Right atrium auricular region (tissue), 2 donors: ENCODE data around the gene EVA1A. TPM values are rescaled to one million over a fixed set of nuclear protein-coding genes. Genes with fewer than 3 reads are reported as not detected.

Source experiments
- DNase-seq: peaks from one replicate; pipeline ENCODE4 v3.0.0-alpha.2; 2019; ENCODE audit warnings: low spot score
- H3K27ac ChIP-seq, 2 donors: fragments of 200-600 bp; sonication (generic); 1 replicate in 1 of 2; 2 replicates in 1 of 2; pipeline ENCODE4 v1.5.1; 2016 to 2019
- H3K27me3 ChIP-seq, 2 donors: fragments of 200-600 bp; sonication (generic); one replicate each; pipeline versions ENCODE4 v1.5.1 to v1.6.0; 2017 to 2019
- H3K36me3 ChIP-seq: fragments of 200-600 bp; sonication (generic); one replicate; pipeline ENCODE4 v1.5.1; 2016
- H3K4me1 ChIP-seq, 2 donors: fragments of 200-600 bp; sonication (generic); one replicate each; pipeline versions ENCODE4 v1.5.1 to v1.6.0; 2017 to 2019
- H3K4me3 ChIP-seq, 2 donors: fragments of 200-600 bp; sonication (generic); 1 replicate in 1 of 2; 2 replicates in 1 of 2; pipeline ENCODE4 v1.5.1; 2017 to 2019; ENCODE audit warnings: mild to moderate bottlenecking in 1 of 2, moderate library complexity in 1 of 2
- H3K9me3 ChIP-seq, 2 donors: fragments of 200-600 bp; sonication (generic); one replicate each; pipeline ENCODE4 v1.5.1; 2019
- total RNA-seq, 2 donors: library from RNA; depleted of rRNA; stranded (reverse); fragments of >200 nt; gene quantifications; one replicate each; pipeline ENCODE4 v1.1.0, GENCODE V29; 2016
- TF ChIP-seq, protein P1 (sequence below), 2 donors: fragments of 200-600 bp; sonication (generic); IDR thresholded peaks; one replicate each; pipeline ENCODE4 v1.5.1; 2019; ENCODE audit warnings: antibody characterized with exemption in 2 of 2

The EVA1A gene
- total RNA-seq, 2 donors from 2014 or later, result 0.47 to 1.2 TPM

DNA sequence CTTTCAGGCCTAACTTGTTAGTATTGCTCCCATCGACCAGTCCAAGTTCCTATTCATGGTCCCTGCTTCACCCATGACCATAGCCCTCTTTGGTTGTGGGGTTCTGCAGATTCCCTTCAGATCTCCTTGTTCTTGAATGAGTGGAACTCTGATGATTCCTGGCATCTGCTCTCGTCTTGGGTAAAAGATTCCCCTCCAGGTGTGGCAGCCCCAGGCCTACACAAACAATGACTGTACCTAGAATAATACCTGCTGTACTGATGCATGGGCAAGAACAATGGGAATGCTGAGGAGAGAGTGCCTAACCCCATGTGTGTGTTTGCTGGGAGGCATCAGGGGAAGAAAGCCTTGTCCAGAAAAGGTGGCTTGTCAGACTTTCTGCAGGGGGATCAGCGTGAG, 46.7 kb upstream of the EVA1A start:
- no peaks in the 10 kb centered on the region for H3K36me3 ChIP-seq
- TF ChIP-seq, protein P1, sequence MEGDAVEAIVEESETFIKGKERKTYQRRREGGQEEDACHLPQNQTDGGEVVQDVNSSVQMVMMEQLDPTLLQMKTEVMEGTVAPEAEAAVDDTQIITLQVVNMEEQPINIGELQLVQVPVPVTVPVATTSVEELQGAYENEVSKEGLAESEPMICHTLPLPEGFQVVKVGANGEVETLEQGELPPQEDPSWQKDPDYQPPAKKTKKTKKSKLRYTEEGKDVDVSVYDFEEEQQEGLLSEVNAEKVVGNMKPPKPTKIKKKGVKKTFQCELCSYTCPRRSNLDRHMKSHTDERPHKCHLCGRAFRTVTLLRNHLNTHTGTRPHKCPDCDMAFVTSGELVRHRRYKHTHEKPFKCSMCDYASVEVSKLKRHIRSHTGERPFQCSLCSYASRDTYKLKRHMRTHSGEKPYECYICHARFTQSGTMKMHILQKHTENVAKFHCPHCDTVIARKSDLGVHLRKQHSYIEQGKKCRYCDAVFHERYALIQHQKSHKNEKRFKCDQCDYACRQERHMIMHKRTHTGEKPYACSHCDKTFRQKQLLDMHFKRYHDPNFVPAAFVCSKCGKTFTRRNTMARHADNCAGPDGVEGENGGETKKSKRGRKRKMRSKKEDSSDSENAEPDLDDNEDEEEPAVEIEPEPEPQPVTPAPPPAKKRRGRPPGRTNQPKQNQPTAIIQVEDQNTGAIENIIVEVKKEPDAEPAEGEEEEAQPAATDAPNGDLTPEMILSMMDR (IDR thresholded peaks at IDR 0.05), result no peak
- no peaks in the 10 kb centered on the region for H3K27me3 ChIP-seq
- no peak overlapping the region for H3K4me3 ChIP-seq
- no peaks in the 10 kb centered on the region for H3K9me3 ChIP-seq
- DNase-seq, result no peak
- H3K27ac ChIP-seq, result no peak overlapping the region
- peaks cover 0 to 4% of the 10 kb centered on the region in 2 donors for H3K4me1 ChIP-seq

DNA sequence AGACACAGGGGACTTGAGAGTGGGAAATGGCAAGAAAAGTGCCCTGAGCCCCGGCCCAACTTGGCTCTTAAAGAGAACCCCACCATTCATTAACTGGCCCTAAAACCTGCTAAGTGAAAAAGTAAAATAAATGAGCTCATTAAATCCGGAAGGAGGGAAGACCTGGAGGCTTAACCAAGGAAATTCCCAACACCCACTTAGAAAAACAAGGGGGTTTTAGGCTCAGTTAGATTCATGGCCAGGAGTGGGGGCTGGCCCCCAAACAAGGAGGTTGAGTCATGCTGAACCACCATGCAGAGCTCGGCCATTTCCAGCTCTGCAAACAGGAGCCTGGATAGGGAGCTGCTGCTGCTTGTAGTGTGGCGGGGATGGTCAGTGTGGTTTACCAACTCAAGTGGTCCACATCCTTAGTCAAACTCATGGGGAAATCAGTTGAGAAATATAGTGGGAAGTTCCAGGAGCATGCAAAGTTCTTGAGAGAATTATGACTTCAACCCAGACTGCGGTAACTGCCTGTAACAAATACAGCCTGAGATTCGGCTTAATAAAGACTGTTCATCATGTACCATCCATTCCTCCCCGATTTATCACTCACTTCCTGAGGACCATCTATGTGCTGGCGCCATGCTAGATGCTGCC, 46.1 kb upstream of the EVA1A start:
- Histone ChIP-seq H3K27ac (no peak overlapping the region), H3K4me3 (no peak overlapping the region), H3K36me3 (no peaks in the 10 kb centered on the region), H3K9me3 (no peaks in the 10 kb centered on the region), H3K4me1 (peaks cover 0 to 4% of the 10 kb centered on the region in 2 donors), H3K27me3 (no peaks in the 10 kb centered on the region)
- DNase-seq, result no peak
- TF ChIP-seq, protein P1 (IDR thresholded peaks at IDR 0.05), result no peak

DNA sequence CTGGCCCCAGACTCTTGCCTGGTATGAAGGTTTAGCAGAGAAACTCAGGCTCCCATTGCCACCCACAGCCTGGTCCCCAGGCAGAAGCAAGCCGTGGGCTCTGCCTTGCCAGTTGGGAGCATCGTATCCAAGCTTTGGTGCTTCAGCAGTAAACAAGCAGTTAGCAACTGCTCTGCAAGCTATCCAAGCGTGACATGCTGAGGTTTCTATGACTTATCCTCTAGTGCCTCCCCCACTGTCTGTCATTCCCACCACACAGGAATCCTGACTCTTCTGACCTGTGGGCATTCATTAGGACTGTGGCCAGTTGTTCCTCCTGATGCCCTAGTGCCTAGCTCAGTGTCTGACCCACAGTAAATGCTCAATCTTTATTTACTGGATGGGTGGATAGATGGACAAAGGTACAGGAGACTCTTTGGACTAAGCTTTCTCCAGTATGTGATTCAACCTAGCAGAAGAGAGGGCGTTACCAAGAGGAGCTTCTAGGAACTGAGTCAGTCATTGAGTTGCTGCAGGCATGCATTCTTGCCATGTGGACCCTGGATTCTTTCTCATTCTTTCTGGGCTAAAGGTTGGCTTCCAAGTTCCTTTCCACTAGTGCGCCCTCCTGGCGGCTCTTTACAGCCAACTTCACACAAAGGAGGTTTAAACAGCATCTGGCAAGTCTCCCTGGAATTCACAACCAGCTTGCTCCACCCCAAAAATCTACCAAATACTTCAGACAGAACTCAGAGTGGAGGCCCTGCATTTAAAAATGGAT, 45.2 kb upstream of the EVA1A start:
- Histone ChIP-seq H3K27ac (no peak overlapping the region), H3K4me3 (no peak overlapping the region), H3K9me3 (no peaks in the 10 kb centered on the region), H3K27me3 (no peaks in the 10 kb centered on the region), H3K36me3 (no peaks in the 10 kb centered on the region), H3K4me1 (peaks cover 0 to 4% of the 10 kb centered on the region in 2 donors)
- DNase-seq, result no peak
- TF ChIP-seq, protein P1 (IDR thresholded peaks at IDR 0.05), result no peak

DNA sequence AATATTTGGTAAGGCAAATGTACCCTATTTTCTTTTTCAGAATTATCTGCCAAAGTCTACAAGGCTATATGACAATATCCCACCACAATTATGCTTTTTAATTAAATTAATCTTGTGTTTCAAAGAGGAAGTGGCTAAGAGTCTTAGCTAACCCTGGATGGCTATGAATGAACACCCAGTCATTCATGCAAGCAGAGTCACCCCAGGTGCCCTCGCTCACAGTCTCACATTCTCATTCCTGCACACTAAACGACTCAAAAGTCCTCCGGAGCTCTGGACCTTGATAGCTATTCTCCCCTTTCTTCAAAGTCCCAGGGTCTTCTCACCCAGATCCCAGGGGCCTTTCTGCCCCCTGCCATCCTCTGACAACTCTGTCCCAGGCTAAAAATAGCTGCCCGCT, 43.7 kb upstream of the EVA1A start:
- Histone ChIP-seq H3K4me1 (peaks cover 0 to 4% of the 10 kb centered on the region in 2 donors), H3K9me3 (no peaks in the 10 kb centered on the region), H3K4me3 (no peak overlapping the region), H3K36me3 (no peaks in the 10 kb centered on the region), H3K27me3 (no peaks in the 10 kb centered on the region), H3K27ac (no peak overlapping the region)
- TF ChIP-seq, protein P1 (IDR thresholded peaks at IDR 0.05), result no peak
- DNase-seq, result no peak

DNA sequence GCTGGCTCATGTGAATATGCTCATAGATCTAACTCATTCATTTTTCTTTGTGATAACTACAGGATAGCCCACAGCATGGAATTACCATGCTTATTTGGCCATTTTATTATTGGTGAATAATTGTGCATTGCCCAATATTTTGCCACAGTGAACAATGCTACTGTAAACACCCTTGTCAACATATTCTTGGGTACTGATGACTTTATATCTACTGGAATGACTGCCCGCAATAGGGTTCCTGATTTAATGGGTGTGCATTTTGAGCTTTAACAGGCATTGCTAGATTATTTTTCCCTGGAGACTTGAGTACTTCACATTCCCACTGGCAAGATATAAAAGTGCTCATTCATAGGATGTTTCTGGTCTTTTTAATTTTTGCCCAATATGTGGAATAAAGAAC, 42.7 kb upstream of the EVA1A start:
- DNase-seq, result no peak
- TF ChIP-seq, protein P1 (IDR thresholded peaks at IDR 0.05), result no peak
- H3K27me3 ChIP-seq, result no peaks in the 10 kb centered on the region
- H3K9me3 ChIP-seq, result no peaks in the 10 kb centered on the region
- no peak overlapping the region for H3K27ac ChIP-seq
- no peaks in the 10 kb centered on the region for H3K36me3 ChIP-seq
- H3K4me3 ChIP-seq, result no peak overlapping the region
- H3K4me1 ChIP-seq, result no peaks in the 10 kb centered on the region
